SK-N-SH (cell line): ENCODE data around the gene IL17B. TPM values are rescaled to one million over a fixed set of nuclear protein-coding genes. Genes with fewer than 3 reads are reported as not detected.

Experiments
- CTCF ChIA-PET: fragments of 300-600, 350-600 bp; formaldehyde crosslinking; extraction: SDS; loops from one replicate; lab custom pipeline; 2021; lab: Yijun Ruan, JAX
- POLR2A ChIA-PET: fragments of 350-600 bp; sonication (Branson Sonifier 250); formaldehyde crosslinking; extraction: SDS; loops from one replicate; lab custom pipeline; 2020; ENCODE audit warnings: antibody characterized with exemption, inconsistent platforms; lab: Yijun Ruan, JAX
- DNase-seq: peaks from one replicate; pipeline ENCODE4 v3.0.0; 2012
- H2AFZ ChIP-seq: fragments of 200-600 bp; sonication (generic); 2 replicates; pipeline ENCODE4 v1.8.1; 2016; ENCODE audit warnings: antibody characterized with exemption, mild to moderate bottlenecking, low read depth
- H3F3A ChIP-seq: fragments of 200-600 bp; sonication (generic); replicated peaks from 2 replicates; pipeline ENCODE3; 2016; ENCODE audit warnings: antibody characterized with exemption, mild to moderate bottlenecking; ENCODE audit not compliant: insufficient read depth
- H3K27ac ChIP-seq, 2 experiments: fragments of 200-500 bp in 1 of 2; fragments of 200-600 bp in 1 of 2; sonication (Bioruptor generic) in 1 of 2; sonication (generic), shearing (Covaris generic) in 1 of 2; 2 replicates each; pipeline versions ENCODE4 v1.5.1 to v1.6.1; 2014 to 2016; ENCODE audit warnings: low read depth in 2 of 2, inconsistent platforms in 1 of 2, low read length in 1 of 2, mild to moderate bottlenecking in 1 of 2, mixed read lengths in 1 of 2
- H3K27me3 ChIP-seq: fragments of 200-600 bp; sonication (generic), shearing (Covaris generic); 2 replicates; pipeline ENCODE4 v1.6.1; 2016; ENCODE audit warnings: mixed run types; ENCODE audit not compliant: insufficient read depth
- H3K36me3 ChIP-seq, 2 experiments: fragments of 200-500 bp in 1 of 2; fragments of 200-600 bp in 1 of 2; sonication (Bioruptor generic) in 1 of 2; sonication (generic) in 1 of 2; replicated peaks in 1 of 2; 2 replicates each; pipeline versions ENCODE3 to v1.5.1; 2014 to 2016; ENCODE audit warnings: low read length in 1 of 2, mild to moderate bottlenecking in 1 of 2; ENCODE audit not compliant: insufficient read depth in 2 of 2, control insufficient read depth in 1 of 2
- H3K4me1 ChIP-seq, 2 experiments: fragments of 200-500 bp in 1 of 2; fragments of 200-600 bp in 1 of 2; sonication (Bioruptor generic) in 1 of 2; sonication (generic), shearing (Covaris generic) in 1 of 2; 2 replicates each; pipeline versions ENCODE4 v1.5.1 to v1.6.1; 2014 to 2016; ENCODE audit warnings: low read depth in 1 of 2, low read length in 1 of 2, mixed run types in 1 of 2; ENCODE audit not compliant: insufficient read depth in 2 of 2, control insufficient read depth in 1 of 2
- H3K4me2 ChIP-seq: fragments of 200-600 bp; sonication (generic), shearing (Covaris generic); 2 replicates; pipeline ENCODE4 v1.6.1; 2017; ENCODE audit warnings: mixed run types
- H3K4me3 ChIP-seq, 2 experiments: fragments of 200-500 bp in 1 of 2; fragments of 200-600 bp in 1 of 2; sonication (Bioruptor generic) in 1 of 2; sonication (generic), shearing (Covaris generic) in 1 of 2; 2 replicates each; pipeline versions ENCODE4 v1.5.1 to v1.8.1; 2014 to 2016; ENCODE audit warnings: low read depth in 2 of 2, inconsistent platforms in 1 of 2, low read length in 1 of 2, mild to moderate bottlenecking in 1 of 2, mixed read lengths in 1 of 2, moderate library complexity in 1 of 2
- H3K79me2 ChIP-seq: fragments of 200-600 bp; sonication (generic); 2 replicates; pipeline ENCODE4 v1.8.1; 2017; ENCODE audit warnings: mild to moderate bottlenecking; ENCODE audit not compliant: insufficient read depth
- H3K9ac ChIP-seq: fragments of 200-600 bp; sonication (generic); 2 replicates; pipeline ENCODE4 v1.6.1; 2017; ENCODE audit warnings: mixed run types
- H3K9me2 ChIP-seq: fragments of 200-600 bp; sonication (generic); 2 replicates; pipeline ENCODE4 v1.6.1; 2017; ENCODE audit warnings: mixed run types
- H3K9me3 ChIP-seq: fragments of 200-600 bp; sonication (generic); 2 replicates; pipeline ENCODE4 v1.6.1; 2017; ENCODE audit warnings: mixed run types, mild to moderate bottlenecking, moderate library complexity
- H4K20me1 ChIP-seq: fragments of 200-600 bp; sonication (generic); 2 replicates; pipeline ENCODE4 v1.6.1; 2017; ENCODE audit warnings: mild to moderate bottlenecking, mixed run types; ENCODE audit not compliant: insufficient read depth
- CTCF ChIP-seq: fragments of 200-600 bp; sonication (generic); IDR thresholded peaks from 2 replicates; pipeline ENCODE4 v1.6.1; 2017; ENCODE audit warnings: antibody characterized with exemption, mild to moderate bottlenecking, moderate library complexity
- EZH2phosphoT487 ChIP-seq: fragments of 200-600 bp; sonication (generic); IDR thresholded peaks from 2 replicates; pipeline ENCODE4 v1.6.1; 2017; ENCODE audit warnings: low read depth, mixed run types, mild to moderate bottlenecking, antibody characterized with exemption, moderate library complexity, borderline replicate concordance
- FOXM1 ChIP-seq: IDR thresholded peaks from 2 replicates; pipeline ENCODE4 v1.4.0; 2012; ENCODE audit warnings: low read depth, mild to moderate bottlenecking
- GABPA ChIP-seq: IDR thresholded peaks from 2 replicates; pipeline ENCODE4 v1.4.0; 2012; ENCODE audit warnings: low read depth, mild to moderate bottlenecking
- GATA2 ChIP-seq: sonication (generic); formaldehyde crosslinking; IDR thresholded peaks from 2 replicates; pipeline ENCODE4 v1.5.0; 2020; ENCODE audit warnings: mild to moderate bottlenecking, missing genetic modification reagents
- IRF3 ChIP-seq: fragments of 150-350 bp; IDR thresholded peaks from 2 replicates; pipeline ENCODE4 v1.6.1; 2016; ENCODE audit warnings: mild to moderate bottlenecking, low read depth, low read length
- NFIC ChIP-seq: IDR thresholded peaks from 2 replicates; pipeline ENCODE4 v1.4.0; 2012; ENCODE audit warnings: borderline replicate concordance
- NRF1 ChIP-seq: IDR thresholded peaks from 2 replicates; pipeline ENCODE4 v1.6.1; 2012; ENCODE audit warnings: low read depth, mild to moderate bottlenecking, low read length
- POLR2AphosphoS5 ChIP-seq: IDR thresholded peaks from 2 replicates; pipeline ENCODE4 v1.6.1; 2012; ENCODE audit warnings: low read depth, low read length
- RCOR1 ChIP-seq: fragments of 150-350 bp; IDR thresholded peaks from 2 replicates; pipeline ENCODE4 v1.6.1; 2017; ENCODE audit warnings: antibody characterized with exemption, low read length
- REST ChIP-seq: IDR thresholded peaks from 2 replicates; pipeline ENCODE4 v1.6.1; 2012; ENCODE audit warnings: mild to moderate bottlenecking, low read depth, low read length, moderate library complexity
- SIN3A ChIP-seq: IDR thresholded peaks from 2 replicates; pipeline ENCODE4 v1.6.1; 2012; ENCODE audit warnings: low read depth, mild to moderate bottlenecking, low read length, moderate library complexity, borderline replicate concordance
- SMC3 ChIP-seq: IDR thresholded peaks from 2 replicates; pipeline ENCODE4 v1.6.1; 2012; ENCODE audit warnings: low read depth, low read length, improper control_type of control experiment
- TAF1 ChIP-seq: IDR thresholded peaks from 2 replicates; pipeline ENCODE4 v1.6.1; 2012; ENCODE audit warnings: low read depth, mild to moderate bottlenecking, low read length, moderate library complexity, borderline replicate concordance
- TCF12 ChIP-seq: IDR thresholded peaks from 2 replicates; pipeline ENCODE4 v1.4.0; 2012
- TEAD4 ChIP-seq: IDR thresholded peaks from 2 replicates; pipeline ENCODE4 v1.4.0; 2012; ENCODE audit warnings: mild to moderate bottlenecking, borderline replicate concordance; ENCODE audit not compliant: insufficient read depth
- USF1 ChIP-seq: IDR thresholded peaks from 2 replicates; pipeline ENCODE4 v1.4.0; 2012; ENCODE audit warnings: low read depth, borderline replicate concordance
- USF2 ChIP-seq: fragments of 150-350 bp; IDR thresholded peaks from 2 replicates; pipeline ENCODE4 v1.6.1; 2017; ENCODE audit warnings: antibody characterized with exemption, low read length, low read depth, borderline replicate concordance
- YY1 ChIP-seq: IDR thresholded peaks from 2 replicates; pipeline ENCODE4 v1.4.0; 2012; ENCODE audit warnings: low read depth, mild to moderate bottlenecking
- WGBS: methylation state at CpG from one replicate; pipeline ENCODE4 v1.1.6; 2017; ENCODE audit warnings: low lambda C conversion rate; 5-methylcytosine and 5-hydroxymethylcytosine counted together
- polyA plus RNA-seq, 3 experiments: library from polyadenylated mRNA; depleted of rRNA; stranded (reverse); fragments of >200 nt; gene quantifications; 2 replicates each; pipeline ENCODE4 v1.2.3, GENCODE V29; 2012

IL17B gene
- polyA plus RNA-seq, 1 of the 3 experiments (the other 2 are of a cell fraction) = 0.16 TPM

- Histone ChIP-seq H3K9me3 (no peaks in the 10 kb centered on the region), H3K4me2 (no peak overlapping the region), H4K20me1 (peaks cover 27% of the 10 kb centered on the region), H3K79me2 (peaks cover 66% of the 10 kb centered on the region), H3F3A (peaks cover 37% of the 10 kb centered on the region), H2AFZ (no peak overlapping the region), H3K4me1 (peaks cover 39 to 71% of the 10 kb centered on the region in 2 experiments)
- WGBS = 87% methylated on average over 6 of the region's 6 CpGs
- no peak for DNase-seq
- POLR2A ChIA-PET = no interaction called here
- TF ChIP-seq TAF1 (no peak), CTCF (no peak), TEAD4 (no peak), FOXM1 (no peak), NFIC (no peak), NRF1 (no peak), USF2 (no peak), RCOR1 (no peak), POLR2AphosphoS5 (no peak), GATA2 (CRISPR knock-in tag) (no peak), USF1 (no peak), YY1 (no peak), TCF12 (no peak), REST (no peak), SMC3 (no peak), IRF3 (no peak), GABPA (no peak), SIN3A (no peak), EZH2phosphoT487 (no peak)
- TF ChIP-seq, all 33 proteins: peak for 0
- Histone ChIP-seq H3K36me3 (peaks cover 2 to 41% of the 10 kb centered on the region in 2 experiments), H3K9ac (no peak overlapping the region), H3K4me3 (no peak overlapping the region), H3K9me2 (no peaks in the 10 kb centered on the region), H3K27ac (peak overlapping the region; percentile 62 to 82; a peak in 3 of 4 replicates), H3K27me3 (no peaks in the 10 kb centered on the region)
- CTCF ChIA-PET = interaction anchor here (1.0 to 52.5 kb wide), 4 partner anchors 12 to 132 kb away, joined by 3 to 1751 read pairs (median 50); partner anchors contain the start of genes CSNK1A1, IL17B and PCYOX1L
Measured at GRCh38 chr5:149418910-149419531, 39.9 kb upstream of the IL17B start.
